ENCODE measurements around the gene SGSM2. TPM values are rescaled to one million over a fixed set of nuclear protein-coding genes. Genes with fewer than 3 reads are reported as not detected.
A peak's percentile ranks its signal among the peaks of the same experiment; 100 is the strongest.

The SGSM2 gene
- total RNA-seq, 1 donor from 2014 or later = 127 TPM

GRCh38 chr17:2323629-2324314 is 13.5 kb upstream of the SGSM2 start:
- DNase-seq (ENCODE audit: low spot score, unreplicated experiment) = no peak
- no peak overlapping the region for H3K4me3 Mint-ChIP-seq (ENCODE audit: low read depth)
- no peak overlapping the region for H3K27ac Mint-ChIP-seq
- H3K27me3 Mint-ChIP-seq = no peaks in the 10 kb centered on the region
- H3K9me3 Mint-ChIP-seq (ENCODE audit: low read depth) = no peaks in the 10 kb centered on the region
- H3K4me1 Mint-ChIP-seq (ENCODE audit: low read depth) = no peaks in the 10 kb centered on the region
- no peak for TF ChIP-seq CTCF (IDR thresholded peaks at IDR 0.05; ENCODE audit: unreplicated experiment)
- H3K36me3 Mint-ChIP-seq (ENCODE audit: insufficient read depth) = peaks cover 23% of the 10 kb centered on the region

GRCh38 chr17:2331303-2331702 is 6.0 kb upstream of the SGSM2 start:
- Mint-ChIP-seq H3K4me1 (ENCODE audit: low read depth) (peaks cover 11% of the 10 kb centered on the region), H3K36me3 (ENCODE audit: insufficient read depth) (peaks cover 19% of the 10 kb centered on the region), H3K27me3 (no peaks in the 10 kb centered on the region), H3K9me3 (ENCODE audit: low read depth) (no peaks in the 10 kb centered on the region), H3K27ac (no peak overlapping the region), H3K4me3 (ENCODE audit: low read depth) (no peak overlapping the region)
- no peak for DNase-seq (ENCODE audit: low spot score, unreplicated experiment)
- no peak for TF ChIP-seq CTCF (IDR thresholded peaks at IDR 0.05; ENCODE audit: unreplicated experiment)

GRCh38 chr17:2335726-2336214 is 1.5 kb upstream of the SGSM2 start:
- peak overlapping the region; percentile 96 for H3K27ac Mint-ChIP-seq
- peaks cover 15% of the 10 kb centered on the region for H3K4me1 Mint-ChIP-seq (ENCODE audit: low read depth)
- peaks cover 6% of the 10 kb centered on the region for H3K36me3 Mint-ChIP-seq (ENCODE audit: insufficient read depth)
- H3K27me3 Mint-ChIP-seq = no peaks in the 10 kb centered on the region
- H3K4me3 Mint-ChIP-seq (ENCODE audit: low read depth) = peak overlapping the region; percentile 98
- TF ChIP-seq CTCF (IDR thresholded peaks at IDR 0.05; ENCODE audit: unreplicated experiment) = no peak
- DNase-seq (ENCODE audit: low spot score, unreplicated experiment) = no peak
- no peaks in the 10 kb centered on the region for H3K9me3 Mint-ChIP-seq (ENCODE audit: low read depth)

GRCh38 chr17:2336215-2336851 is 968 bp upstream of the SGSM2 start, which contains the start of gene TSR1:
TSS of gene TSR1 (minus strand) at chr17:2336457. CDS start at chr17:2336427, 30 bp downstream.
- H3K36me3 Mint-ChIP-seq (ENCODE audit: insufficient read depth) = peaks cover 6% of the 10 kb centered on the region
- no peaks in the 10 kb centered on the region for H3K27me3 Mint-ChIP-seq
- DNase-seq (ENCODE audit: low spot score, unreplicated experiment) = peak; percentile 81
- peak within 1 kb of the TSS; percentile 96 for H3K27ac Mint-ChIP-seq
- no peaks in the 10 kb centered on the region for H3K9me3 Mint-ChIP-seq (ENCODE audit: low read depth)
- peaks cover 15% of the 10 kb centered on the region for H3K4me1 Mint-ChIP-seq (ENCODE audit: low read depth)
- H3K4me3 Mint-ChIP-seq (ENCODE audit: low read depth) = peak within 1 kb of the TSS; percentile 98
- peak; percentile 18 for TF ChIP-seq CTCF (IDR thresholded peaks at IDR 0.05; ENCODE audit: unreplicated experiment)

- no peaks in the 10 kb centered on the region for H3K27me3 Mint-ChIP-seq
- TF ChIP-seq CTCF (IDR thresholded peaks at IDR 0.05; ENCODE audit: unreplicated experiment) = no peak
- peak; percentile 53 for DNase-seq (ENCODE audit: low spot score, unreplicated experiment)
- peaks cover 8% of the 10 kb centered on the region for H3K36me3 Mint-ChIP-seq (ENCODE audit: insufficient read depth)
- H3K9me3 Mint-ChIP-seq (ENCODE audit: low read depth) = no peaks in the 10 kb centered on the region
- peak overlapping the region; percentile 85 for H3K27ac Mint-ChIP-seq
- H3K4me3 Mint-ChIP-seq (ENCODE audit: low read depth) = peak overlapping the region; percentile 98
- H3K4me1 Mint-ChIP-seq (ENCODE audit: low read depth) = peaks cover 15% of the 10 kb centered on the region
Measured at GRCh38 chr17:2337544-2338314, 428 bp downstream of the SGSM2 start.
